Measurements from ENCODE around the gene IFT88.

IFT88 gene

GRCh38 chr13:20696073-20696472, 129.1 kb downstream of the IFT88 start:
- DNase-seq = no peak

DNA sequence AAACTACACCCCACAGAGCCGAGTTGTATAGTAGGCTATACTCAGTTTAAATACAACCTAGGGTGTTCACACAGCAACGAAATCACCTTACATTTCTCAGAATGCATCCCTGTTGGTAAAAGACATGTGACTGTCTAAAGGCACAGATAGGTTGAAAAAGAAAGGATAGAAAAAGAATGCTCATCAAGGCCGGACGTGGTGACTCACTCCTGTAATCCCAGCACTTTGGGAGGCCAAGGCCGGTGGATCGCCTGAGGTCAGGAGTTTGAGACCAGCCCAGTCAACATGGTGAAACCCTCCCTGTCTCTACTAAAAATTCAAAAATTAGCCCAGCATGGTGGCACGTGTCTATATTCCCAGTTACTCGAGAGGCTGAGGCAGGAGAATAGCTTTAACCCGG, 132.8 kb downstream of the IFT88 start:
- DNase-seq = no peak

GRCh38 chr13:20700288-20700687, 133.3 kb downstream of the IFT88 start:
- DNase-seq = no peak

DNA sequence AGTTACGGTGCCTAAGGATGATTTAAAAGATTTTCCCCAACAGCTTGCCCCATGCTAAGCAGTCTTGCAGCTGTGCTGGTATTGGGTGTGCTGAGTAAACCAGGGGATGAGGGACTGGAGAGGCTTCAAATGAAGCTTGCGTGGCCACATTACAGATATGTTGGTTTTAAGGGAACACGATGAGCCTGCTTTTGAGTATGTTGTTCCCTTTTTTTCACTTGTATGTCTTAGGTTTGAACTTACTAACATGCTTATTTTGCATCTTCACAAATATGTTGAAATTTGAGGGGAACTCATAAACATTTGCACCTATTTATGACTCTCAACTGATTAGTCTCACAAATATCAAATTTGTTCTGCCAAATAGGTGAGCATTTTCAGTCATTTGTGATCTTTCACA, 134.5 kb downstream of the IFT88 start:
- DNase-seq = no peak

DNA sequence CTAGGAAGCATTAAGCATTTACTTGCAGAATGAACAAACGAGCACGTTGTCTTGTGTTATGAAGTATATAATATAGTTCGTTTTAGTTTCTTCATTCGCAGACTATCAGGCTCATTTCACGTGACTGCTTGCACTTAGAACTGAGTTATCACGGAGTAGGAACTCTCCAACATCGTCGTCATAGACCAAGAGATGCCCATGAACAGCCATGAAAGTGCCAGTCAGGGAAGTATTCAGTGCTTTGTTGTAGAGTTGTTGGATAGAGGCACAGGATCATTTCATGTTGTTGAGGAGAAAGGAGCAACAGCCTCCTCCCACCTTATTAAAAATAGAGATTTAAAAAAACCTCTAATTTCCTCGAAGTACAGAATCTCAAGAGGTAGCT, 135.6 kb downstream of the IFT88 start:
- peak in 1 of 2 experiments; percentile 53 for DNase-seq

GRCh38 chr13:20702915-20703779, 136.2 kb downstream of the IFT88 start, which contains the start of gene IL17D:
IL17D (plus strand) TSS chr13:20703699; CDS start chr13:20704002, 303 bp downstream.
- DNase-seq = peak in 1 of 2 experiments; percentile 77

DNA sequence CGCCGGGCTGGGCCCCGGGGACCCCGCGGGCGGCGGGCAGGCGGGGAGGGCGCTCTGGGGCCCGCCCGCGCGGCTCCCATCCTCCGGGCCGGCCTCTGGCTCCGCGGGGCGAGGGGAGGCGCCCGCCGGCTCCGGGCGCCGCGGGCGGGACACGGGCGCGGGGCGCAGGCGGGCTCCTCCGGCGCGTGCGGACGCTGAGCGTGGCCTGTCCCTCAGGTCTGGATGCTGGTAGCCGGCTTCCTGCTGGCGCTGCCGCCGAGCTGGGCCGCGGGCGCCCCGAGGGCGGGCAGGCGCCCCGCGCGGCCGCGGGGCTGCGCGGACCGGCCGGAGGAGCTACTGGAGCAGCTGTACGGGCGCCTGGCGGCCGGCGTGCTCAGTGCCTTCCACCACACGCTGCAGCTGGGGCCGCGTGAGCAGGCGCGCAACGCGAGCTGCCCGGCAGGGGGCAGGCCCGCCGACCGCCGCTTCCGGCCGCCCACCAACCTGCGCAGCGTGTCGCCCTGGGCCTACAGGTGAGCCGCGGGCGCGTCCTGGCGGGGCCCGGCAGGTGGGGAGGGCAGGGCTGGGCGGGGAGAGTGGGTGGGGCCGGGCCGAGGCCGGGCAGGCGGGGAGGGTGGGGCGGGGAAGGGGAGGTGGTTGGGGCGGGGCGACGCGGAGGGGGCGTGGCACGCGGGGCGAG, 137.0 kb downstream of the IFT88 start:
- peak; percentile 76 to 98 for DNase-seq

DNA sequence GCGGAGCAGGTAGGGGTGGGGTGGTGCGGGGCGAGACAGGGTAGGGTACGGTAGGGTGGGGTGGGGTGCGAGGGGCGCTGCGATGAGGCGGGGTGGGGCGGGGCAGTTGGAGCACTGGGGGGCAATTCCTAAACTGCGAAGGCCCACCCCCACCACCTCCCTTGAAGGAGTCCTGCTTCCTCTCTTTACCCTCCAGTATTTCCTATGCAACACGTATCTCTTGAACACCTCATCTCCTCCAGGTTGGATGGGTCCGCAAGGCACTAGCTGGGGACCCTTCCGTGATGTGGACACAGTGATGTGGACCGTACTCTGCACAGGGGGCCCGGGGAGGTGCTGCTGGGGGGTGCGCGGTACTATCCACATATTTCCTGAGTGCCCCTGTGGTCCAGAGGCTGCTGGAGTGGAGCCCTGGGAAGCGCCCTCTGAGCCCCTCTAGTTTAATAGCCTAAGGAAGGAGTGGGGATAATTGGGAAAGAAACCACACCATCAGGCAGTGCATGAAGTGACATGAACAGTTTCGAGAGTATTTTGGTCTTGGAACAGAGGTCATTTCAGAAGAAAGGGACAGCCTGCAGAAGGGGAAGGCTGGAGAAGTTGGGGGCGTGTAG, 137.6 kb downstream of the IFT88 start:
- no peak for DNase-seq

DNA sequence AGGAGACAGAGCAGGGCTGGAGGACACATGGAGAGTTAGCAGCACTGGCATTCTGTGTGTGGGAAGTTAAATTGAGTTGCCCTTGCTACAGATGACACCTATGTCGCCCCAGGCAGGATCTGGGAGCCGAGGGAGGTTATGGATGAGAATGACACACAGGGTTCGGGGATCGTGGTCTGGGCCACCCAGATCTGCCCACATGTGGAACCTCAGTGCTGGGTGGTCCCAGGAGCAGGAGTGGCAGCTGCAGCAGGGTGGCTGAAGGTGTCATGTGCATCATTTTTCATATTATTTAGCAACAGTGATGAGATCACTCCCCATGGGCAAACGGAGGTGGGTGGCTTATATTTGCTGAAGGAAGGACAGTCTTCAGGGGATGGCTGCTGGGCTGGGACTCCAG, 139.7 kb downstream of the IFT88 start:
- no peak for DNase-seq

- DNase-seq = no peak
Measured at GRCh38 chr13:20708216-20708615, 141.3 kb downstream of the IFT88 start.

GRCh38 chr13:20709369-20709768, 142.4 kb downstream of the IFT88 start:
- DNase-seq = no peak

- DNase-seq = no peak
Measured at GRCh38 chr13:20709782-20710181, 142.8 kb downstream of the IFT88 start.

DNA sequence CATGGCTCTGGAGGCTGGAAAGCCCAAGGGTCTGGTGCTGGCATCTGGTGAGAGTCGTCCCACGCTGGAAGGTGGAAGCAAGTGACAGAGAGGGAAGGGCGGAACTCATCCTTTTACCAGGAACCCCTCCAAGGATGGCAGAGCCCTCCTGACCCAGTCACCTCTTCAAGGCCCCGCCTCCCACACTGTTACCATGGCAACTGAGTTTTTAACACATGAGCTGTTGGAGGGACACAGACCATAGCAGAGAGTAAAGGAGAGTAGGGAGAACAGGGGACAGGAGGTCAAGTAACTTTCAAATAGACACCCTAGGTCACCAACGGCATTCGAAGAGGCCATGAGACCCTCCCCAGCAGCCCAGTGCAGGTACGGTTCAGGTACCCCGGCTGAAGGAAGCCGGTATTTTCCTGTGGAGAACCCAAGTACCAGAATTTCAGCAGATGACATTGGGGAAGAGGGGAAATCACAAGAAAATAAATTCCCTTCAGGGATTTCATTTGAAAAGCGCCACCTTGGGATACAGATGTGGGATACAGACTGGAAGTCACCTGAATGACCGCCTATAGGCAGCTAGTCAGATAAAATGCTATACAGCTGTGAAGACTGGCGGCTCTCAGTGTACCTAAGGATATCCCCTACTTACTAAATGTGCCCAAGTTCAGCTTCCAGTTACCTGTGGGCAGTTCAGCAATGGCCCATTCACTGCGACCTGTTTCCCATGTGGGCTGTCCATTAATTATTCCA, 144.5 kb downstream of the IFT88 start:
- no peak for DNase-seq

GRCh38 chr13:20713014-20713376, 146.0 kb downstream of the IFT88 start:
- peak in 1 of 2 experiments; percentile 24 for DNase-seq

DNA sequence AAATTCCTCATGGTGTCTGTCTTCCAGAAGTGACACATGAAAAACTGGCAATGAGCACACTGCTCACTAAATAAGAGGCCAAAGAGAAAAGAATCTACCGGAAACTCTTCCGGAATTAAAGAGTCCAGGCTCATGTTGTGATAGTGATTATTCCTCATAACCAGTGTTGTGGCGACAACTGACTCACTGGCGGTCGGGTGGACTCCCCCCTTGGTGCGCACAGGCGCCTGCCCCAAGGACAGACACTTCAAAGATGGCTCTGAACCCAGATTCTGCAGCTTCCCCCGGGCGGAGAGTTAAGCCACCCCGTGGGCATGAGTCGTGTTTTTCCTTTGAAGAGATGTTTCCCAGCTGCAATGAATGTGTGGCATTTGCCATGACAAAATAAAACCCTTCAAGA, 146.8 kb downstream of the IFT88 start:
- DNase-seq = no peak

- DNase-seq = no peak
Measured at GRCh38 chr13:20714161-20714560, 147.2 kb downstream of the IFT88 start.

GRCh38 chr13:20714563-20715329, 147.8 kb downstream of the IFT88 start:
- no peak for DNase-seq

- DNase-seq = no peak
Measured at GRCh38 chr13:20715330-20715712, 148.4 kb downstream of the IFT88 start.

- DNase-seq = no peak
Measured at GRCh38 chr13:20716951-20717350, 150.0 kb downstream of the IFT88 start.

GRCh38 chr13:20717581-20718542, 150.9 kb downstream of the IFT88 start:
- no peak for DNase-seq

DNA sequence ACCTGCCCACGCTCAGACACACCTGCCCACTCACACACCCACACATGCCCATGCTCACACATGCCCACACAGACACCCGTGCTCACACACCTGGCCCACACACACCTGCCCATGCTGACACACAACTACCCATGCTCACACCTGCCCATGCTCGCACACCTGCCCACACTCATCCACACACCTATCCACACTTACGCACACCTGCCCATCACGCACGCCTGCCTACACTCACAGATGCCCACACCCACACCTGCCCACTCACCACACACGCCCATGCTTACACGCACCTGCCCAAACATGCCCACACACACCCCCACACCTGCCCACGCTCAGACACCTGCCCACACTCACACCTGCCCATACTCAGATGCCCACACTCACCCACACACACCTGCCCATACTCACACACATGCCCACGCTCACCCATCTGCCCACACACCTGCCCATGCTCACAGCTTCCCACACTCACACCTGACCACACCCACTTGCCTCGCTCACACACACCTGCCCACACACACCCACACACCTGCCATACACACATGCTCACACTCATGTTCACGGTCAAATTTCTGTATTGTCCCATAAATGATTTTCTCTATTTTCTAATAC, 152.1 kb downstream of the IFT88 start:
- DNase-seq = no peak
